NK-92 treated with Interleukin-12 subunit alpha and Interleukin-12 subunit beta, amount 100 ng/mL, for 24 hours (cell line): ENCODE results near the gene HORMAD2.
"Not testable (repeated sequence)": the region's sequence is repeated elsewhere in the genome, so short reads cannot be mapped to it uniquely, and the experiment has no call there.

Source experiments
- DNase-seq: peaks from one replicate; lab custom pipeline; 2025; lab: John Stamatoyannopoulos, UW

HORMAD2 gene

GRCh38 chr22:30191040-30191701 is 110.9 kb downstream of the HORMAD2 start:
- DNase-seq = no peak

- no peak for DNase-seq
These were observed 112.2 kb downstream of the HORMAD2 start for GRCh38 chr22:30192427-30192826.

- DNase-seq = no peak
These were observed 112.9 kb downstream of the HORMAD2 start for GRCh38 chr22:30193031-30193775.

GRCh38 chr22:30195245-30196140 is 115.2 kb downstream of the HORMAD2 start:
- no peak for DNase-seq

GRCh38 chr22:30196141-30196879 is 116.0 kb downstream of the HORMAD2 start:
- peak; percentile 60 for DNase-seq

GRCh38 chr22:30196880-30197336 is 116.6 kb downstream of the HORMAD2 start:
- no peak for DNase-seq

- no peak for DNase-seq
These were observed 117.1 kb downstream of the HORMAD2 start for GRCh38 chr22:30197389-30197788.

- no peak for DNase-seq
These were observed 118.0 kb downstream of the HORMAD2 start for GRCh38 chr22:30198152-30198825.

- no peak for DNase-seq
These were observed 118.7 kb downstream of the HORMAD2 start for GRCh38 chr22:30198921-30199320.

- DNase-seq = not testable (repeated sequence)
These were observed 120.6 kb downstream of the HORMAD2 start for GRCh38 chr22:30200905-30201304.

- DNase-seq = no peak
These were observed 121.7 kb downstream of the HORMAD2 start for GRCh38 chr22:30201945-30202344.

- no peak for DNase-seq
These were observed 122.3 kb downstream of the HORMAD2 start for GRCh38 chr22:30202531-30203006.

GRCh38 chr22:30204015-30204741 is 123.9 kb downstream of the HORMAD2 start:
- no peak for DNase-seq

- no peak for DNase-seq
These were observed 124.5 kb downstream of the HORMAD2 start for GRCh38 chr22:30204742-30205111.

GRCh38 chr22:30205281-30206115 is 125.2 kb downstream of the HORMAD2 start:
- DNase-seq = peak; percentile 70

- no peak for DNase-seq
These were observed 126.7 kb downstream of the HORMAD2 start for GRCh38 chr22:30206944-30207343.

- no peak for DNase-seq
These were observed 128.7 kb downstream of the HORMAD2 start for GRCh38 chr22:30208631-30209603.

GRCh38 chr22:30209642-30210041 is 129.4 kb downstream of the HORMAD2 start:
- DNase-seq = no peak
